HG02870 (cell line): ENCODE measurements around the gene PCDHGB3.

Experiments used
- ATAC-seq: cut with Tn5 transposase; IDR thresholded peaks from one replicate; pipeline ENCODE4 v1.9.1; 2021; ENCODE audit warnings: mild to moderate bottlenecking, moderate library complexity; ENCODE audit not compliant: unreplicated experiment

PCDHGB3 gene

GRCh38 chr5:141417494-141418172 lies 47.6 kb downstream of the PCDHGB3 start, which contains the start of gene PCDHGB7:
PCDHGB7 (plus strand) TSS chr5:141417677; CDS start chr5:141417860, 183 bp downstream.
- ATAC-seq, result peak; percentile 51

- no peak for ATAC-seq
Observed at GRCh38 chr5:141419074-141419880, 49.2 kb downstream of the PCDHGB3 start.

- peak; percentile 44 for ATAC-seq
Observed at GRCh38 chr5:141420855-141421488, 50.9 kb downstream of the PCDHGB3 start, which contains the start of gene PCDHGA11. PCDHGA11 (plus strand) TSS chr5:141421051; CDS start chr5:141421228, 177 bp downstream.

- no peak for ATAC-seq
Observed at GRCh38 chr5:141421489-141421855, 51.4 kb downstream of the PCDHGB3 start.
